ENCODE data around the gene ARMH3.

ARMH3 gene

DNA sequence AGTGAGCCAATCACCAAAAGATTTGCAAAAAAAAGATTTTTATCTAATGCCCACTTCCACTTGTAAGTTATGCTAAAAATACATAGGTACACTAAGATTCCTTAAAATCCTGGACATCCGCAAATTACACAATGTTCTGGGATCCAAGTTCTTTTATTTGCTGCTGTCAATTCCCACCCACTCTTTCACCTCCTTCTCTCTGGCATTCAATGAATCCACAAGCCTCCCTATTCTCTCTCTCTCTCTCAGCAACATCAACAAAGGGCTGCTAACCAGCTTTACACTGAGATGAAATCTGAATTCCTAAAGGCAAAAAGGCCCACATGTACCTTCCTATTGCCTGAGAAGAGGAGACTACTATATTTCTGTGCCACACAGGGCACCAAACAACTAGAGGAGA is 99.9 kb downstream of the ARMH3 start:
- Histone ChIP-seq H3K36me3 (ENCODE audit: insufficient read depth, low read depth, low read length) (0 out of 2 replicates have a peak, but pooled peaks cover 21% of the 10 kb centered on the region), H3K27me3 (ENCODE audit: insufficient read depth, low read length) (no peaks in the 10 kb centered on the region), H3K27ac (ENCODE audit: low read length) (no peak overlapping the region)

DNA sequence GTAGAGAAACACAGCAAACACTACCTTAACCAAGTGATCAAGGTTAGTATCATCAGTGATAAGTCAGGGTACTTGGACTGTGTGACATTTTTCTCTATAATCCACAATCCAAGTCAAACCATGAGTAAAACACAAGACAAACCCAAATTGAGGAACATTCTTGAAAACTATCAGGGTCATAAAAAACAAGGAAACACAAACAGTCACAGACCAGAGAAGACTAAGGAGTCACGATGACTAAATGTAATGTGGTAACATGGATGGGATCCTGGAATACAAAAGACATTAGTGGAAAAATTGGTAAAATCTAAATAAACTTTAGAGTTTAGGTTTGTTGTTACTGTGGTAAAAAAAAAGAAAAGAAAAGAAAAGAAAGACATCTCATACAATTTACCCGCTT is 103.8 kb downstream of the ARMH3 start:
- no peak overlapping the region for H3K4me3 ChIP-seq (ENCODE audit: low read length)
- H3K27me3 ChIP-seq (ENCODE audit: insufficient read depth, low read length), result no peaks in the 10 kb centered on the region
- H3K36me3 ChIP-seq (ENCODE audit: insufficient read depth, low read depth, low read length), result peaks cover 21% of the 10 kb centered on the region; the same call in 1 of the 2 replicates
- H3K9me3 ChIP-seq (ENCODE audit: insufficient read depth, low read depth, low read length), result 0 out of 2 replicates have a peak, but pooled peaks cover 3% of the 10 kb centered on the region
- no peaks in the 10 kb centered on the region for H3K4me1 ChIP-seq (ENCODE audit: insufficient read depth, low read length)
- no peak overlapping the region for H3K9ac ChIP-seq (ENCODE audit: low read depth, low read length)
- H3K27ac ChIP-seq (ENCODE audit: low read length), result no peak overlapping the region

More for the DNA sequence above, 99.9 kb downstream of the ARMH3 start:
- Histone ChIP-seq H3K4me3 (ENCODE audit: low read length) (no peak overlapping the region), H3K9me3 (ENCODE audit: insufficient read depth, low read depth, low read length) (no peaks in the 10 kb centered on the region), H3K4me1 (ENCODE audit: insufficient read depth, low read length) (no peaks in the 10 kb centered on the region), H3K9ac (ENCODE audit: low read depth, low read length) (no peak overlapping the region)

GRCh38 chr10:101950213-101950612 is 105.8 kb downstream of the ARMH3 start:
- Histone ChIP-seq H3K9ac (ENCODE audit: low read depth, low read length) (no peak overlapping the region), H3K9me3 (ENCODE audit: insufficient read depth, low read depth, low read length) (0 out of 2 replicates have a peak, but pooled peaks cover 3% of the 10 kb centered on the region), H3K4me1 (ENCODE audit: insufficient read depth, low read length) (no peaks in the 10 kb centered on the region), H3K27ac (ENCODE audit: low read length) (no peak overlapping the region), H3K27me3 (ENCODE audit: insufficient read depth, low read length) (no peaks in the 10 kb centered on the region), H3K36me3 (ENCODE audit: insufficient read depth, low read depth, low read length) (peaks cover 12% of the 10 kb centered on the region; the same call in 1 of the 2 replicates), H3K4me3 (ENCODE audit: low read length) (no peak overlapping the region)

DNA sequence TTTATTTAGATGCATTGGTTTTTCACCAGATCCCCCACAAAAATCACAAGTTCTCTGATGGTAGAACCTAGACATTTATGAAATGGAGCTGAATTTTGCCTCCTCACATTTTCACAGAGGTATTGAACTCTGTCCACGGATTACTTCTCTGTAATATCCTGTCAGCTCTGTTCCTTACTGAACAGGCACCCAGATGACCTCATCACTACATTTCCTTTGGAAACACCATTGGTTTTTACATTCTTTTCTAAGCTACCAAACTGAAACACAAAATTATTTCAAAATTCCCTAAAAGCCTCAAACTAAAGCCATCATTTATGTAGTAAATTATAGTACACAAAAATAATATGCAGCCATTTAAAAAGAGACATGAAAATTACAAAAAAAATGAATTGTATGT is 114.1 kb downstream of the ARMH3 start:
- Histone ChIP-seq H3K27me3 (ENCODE audit: insufficient read depth, low read length) (no peaks in the 10 kb centered on the region), H3K27ac (ENCODE audit: low read length) (no peak overlapping the region), H3K4me3 (ENCODE audit: low read length) (no peak overlapping the region), H3K9me3 (ENCODE audit: insufficient read depth, low read depth, low read length) (no peaks in the 10 kb centered on the region), H3K9ac (ENCODE audit: low read depth, low read length) (no peak overlapping the region), H3K36me3 (ENCODE audit: insufficient read depth, low read depth, low read length) (no peaks in the 10 kb centered on the region), H3K4me1 (ENCODE audit: insufficient read depth, low read length) (no peaks in the 10 kb centered on the region)

DNA sequence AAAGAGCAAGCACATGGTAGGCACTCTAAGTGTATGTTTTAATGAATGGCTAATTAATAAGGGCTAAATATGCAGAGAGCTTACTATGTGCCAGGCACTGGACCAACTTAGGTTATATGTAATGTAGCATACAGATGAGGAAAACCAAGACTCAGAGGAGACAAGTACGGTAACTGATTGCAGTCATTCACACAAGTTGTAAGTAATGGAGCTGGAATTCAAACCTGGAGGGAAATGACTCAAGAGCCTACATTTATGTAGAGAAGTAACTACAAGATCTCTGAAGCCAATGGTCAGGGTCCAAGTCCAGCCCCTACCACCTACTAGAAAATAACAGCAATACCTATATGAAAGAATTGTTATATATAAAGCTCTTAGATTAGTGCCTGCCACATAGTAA is 115.1 kb downstream of the ARMH3 start:
- Histone ChIP-seq H3K27me3 (ENCODE audit: insufficient read depth, low read length) (no peaks in the 10 kb centered on the region), H3K36me3 (ENCODE audit: insufficient read depth, low read depth, low read length) (no peaks in the 10 kb centered on the region), H3K4me3 (ENCODE audit: low read length) (no peak overlapping the region), H3K9me3 (ENCODE audit: insufficient read depth, low read depth, low read length) (no peaks in the 10 kb centered on the region), H3K27ac (ENCODE audit: low read length) (no peak overlapping the region), H3K4me1 (ENCODE audit: insufficient read depth, low read length) (no peaks in the 10 kb centered on the region; the same call in 1 of the 2 replicates), H3K9ac (ENCODE audit: low read depth, low read length) (no peak overlapping the region)

GRCh38 chr10:101939729-101940128 is 116.2 kb downstream of the ARMH3 start:
- no peaks in the 10 kb centered on the region for H3K9me3 ChIP-seq (ENCODE audit: insufficient read depth, low read depth, low read length)
- H3K4me1 ChIP-seq (ENCODE audit: insufficient read depth, low read length), result no peaks in the 10 kb centered on the region; the same call in 1 of the 2 replicates
- H3K36me3 ChIP-seq (ENCODE audit: insufficient read depth, low read depth, low read length), result no peaks in the 10 kb centered on the region
- no peaks in the 10 kb centered on the region for H3K27me3 ChIP-seq (ENCODE audit: insufficient read depth, low read length)
- H3K9ac ChIP-seq (ENCODE audit: low read depth, low read length), result no peak overlapping the region
- no peak overlapping the region for H3K27ac ChIP-seq (ENCODE audit: low read length)
- H3K4me3 ChIP-seq (ENCODE audit: low read length), result no peak overlapping the region

DNA sequence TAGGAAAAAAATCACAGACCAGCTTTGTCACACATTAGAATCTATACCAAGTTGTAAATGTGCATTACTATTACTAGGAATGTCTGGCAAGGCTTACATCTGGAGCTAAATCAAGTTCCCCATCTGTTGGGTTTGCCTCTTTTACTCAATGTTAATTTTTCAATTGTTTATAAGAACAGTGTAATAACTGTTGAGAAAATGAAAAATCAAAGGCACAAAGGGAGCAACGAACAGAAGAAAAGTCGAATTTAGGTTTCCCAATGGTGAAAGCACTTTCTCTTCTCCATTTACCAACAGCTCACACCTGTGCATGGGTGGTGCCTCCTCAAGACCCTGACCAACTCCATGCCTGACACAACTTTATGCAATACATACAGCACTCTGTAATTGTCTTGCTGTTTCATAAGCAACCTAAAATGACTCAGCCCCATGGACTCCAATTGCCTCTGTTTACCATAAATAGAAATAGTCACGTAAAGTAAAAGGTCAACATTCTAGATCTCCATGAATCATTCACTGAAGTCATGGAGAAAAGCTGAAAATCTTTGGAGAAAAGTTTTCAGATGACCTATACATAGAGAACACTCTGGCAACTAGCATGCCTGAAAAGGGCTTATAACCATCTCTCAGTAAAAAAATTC is 116.8 kb downstream of the ARMH3 start:
- no peak overlapping the region for H3K4me3 ChIP-seq (ENCODE audit: low read length)

GRCh38 chr10:101938305-101939007 is 117.5 kb downstream of the ARMH3 start:
- H3K4me3 ChIP-seq (ENCODE audit: low read length), result no peak overlapping the region
- no peaks in the 10 kb centered on the region; the same call in 1 of the 2 replicates for H3K4me1 ChIP-seq (ENCODE audit: insufficient read depth, low read length)
- no peaks in the 10 kb centered on the region for H3K27me3 ChIP-seq (ENCODE audit: insufficient read depth, low read length)
- no peak overlapping the region for H3K27ac ChIP-seq (ENCODE audit: low read length)
- no peak overlapping the region for H3K9ac ChIP-seq (ENCODE audit: low read depth, low read length)
- H3K36me3 ChIP-seq (ENCODE audit: insufficient read depth, low read depth, low read length), result no peaks in the 10 kb centered on the region
- no peaks in the 10 kb centered on the region for H3K9me3 ChIP-seq (ENCODE audit: insufficient read depth, low read depth, low read length)

More for the DNA sequence above, 116.8 kb downstream of the ARMH3 start:
- Histone ChIP-seq H3K9me3 (ENCODE audit: insufficient read depth, low read depth, low read length) (no peaks in the 10 kb centered on the region), H3K27me3 (ENCODE audit: insufficient read depth, low read length) (no peaks in the 10 kb centered on the region), H3K9ac (ENCODE audit: low read depth, low read length) (no peak overlapping the region), H3K4me1 (ENCODE audit: insufficient read depth, low read length) (no peaks in the 10 kb centered on the region; the same call in 1 of the 2 replicates), H3K27ac (ENCODE audit: low read length) (no peak overlapping the region), H3K36me3 (ENCODE audit: insufficient read depth, low read depth, low read length) (no peaks in the 10 kb centered on the region)

- Histone ChIP-seq H3K9me3 (ENCODE audit: insufficient read depth, low read depth, low read length) (no peaks in the 10 kb centered on the region), H3K36me3 (ENCODE audit: insufficient read depth, low read depth, low read length) (no peaks in the 10 kb centered on the region), H3K4me1 (ENCODE audit: insufficient read depth, low read length) (no peaks in the 10 kb centered on the region; the same call in 1 of the 2 replicates), H3K4me3 (ENCODE audit: low read length) (no peak overlapping the region), H3K9ac (ENCODE audit: low read depth, low read length) (no peak overlapping the region), H3K27ac (ENCODE audit: low read length) (no peak overlapping the region), H3K27me3 (ENCODE audit: insufficient read depth, low read length) (no peaks in the 10 kb centered on the region)
Observed at GRCh38 chr10:101935431-101935830, 120.5 kb downstream of the ARMH3 start.

DNA sequence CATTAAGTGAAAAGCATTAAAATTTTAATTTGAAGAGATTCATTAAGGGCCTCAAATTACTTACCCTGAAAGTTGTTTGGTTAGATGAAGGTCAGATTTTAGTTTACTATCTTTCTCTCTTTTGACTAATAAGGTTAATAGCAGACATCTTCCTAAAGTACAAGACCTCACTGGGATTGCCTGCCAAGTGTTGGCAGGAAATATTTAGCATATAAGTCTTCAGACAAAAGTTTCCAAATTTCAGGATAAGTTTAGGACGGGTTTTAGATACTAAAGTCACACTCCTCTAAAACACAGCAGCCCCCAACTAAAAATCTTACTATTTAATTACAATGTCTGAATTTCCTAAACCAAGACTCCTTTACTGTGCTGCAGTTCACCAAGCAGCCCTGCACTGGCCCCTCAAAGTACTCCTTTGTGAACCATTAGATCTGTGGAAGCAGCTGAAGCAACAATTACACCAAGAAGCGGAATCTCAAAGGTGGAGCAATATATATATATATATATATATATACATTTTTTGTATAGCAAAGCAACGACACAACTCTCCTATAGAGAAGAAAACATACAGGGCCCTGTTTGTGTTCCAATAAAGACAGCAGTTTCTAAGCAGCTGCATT is 121.2 kb downstream of the ARMH3 start:
- H3K4me1 ChIP-seq (ENCODE audit: insufficient read depth, low read length), result no peaks in the 10 kb centered on the region; the same call in 1 of the 2 replicates
- H3K27me3 ChIP-seq (ENCODE audit: insufficient read depth, low read length), result no peaks in the 10 kb centered on the region
- no peaks in the 10 kb centered on the region for H3K36me3 ChIP-seq (ENCODE audit: insufficient read depth, low read depth, low read length)
- H3K9ac ChIP-seq (ENCODE audit: low read depth, low read length), result no peak overlapping the region
- H3K27ac ChIP-seq (ENCODE audit: low read length), result no peak overlapping the region
- no peak overlapping the region for H3K4me3 ChIP-seq (ENCODE audit: low read length)
- H3K9me3 ChIP-seq (ENCODE audit: insufficient read depth, low read depth, low read length), result no peaks in the 10 kb centered on the region

GRCh38 chr10:101933976-101934375 is 122.0 kb downstream of the ARMH3 start:
- H3K4me3 ChIP-seq (ENCODE audit: low read length), result no peak overlapping the region
- H3K4me1 ChIP-seq (ENCODE audit: insufficient read depth, low read length), result no peaks in the 10 kb centered on the region; the same call in 1 of the 2 replicates
- no peaks in the 10 kb centered on the region for H3K9me3 ChIP-seq (ENCODE audit: insufficient read depth, low read depth, low read length)
- H3K36me3 ChIP-seq (ENCODE audit: insufficient read depth, low read depth, low read length), result no peaks in the 10 kb centered on the region
- H3K27me3 ChIP-seq (ENCODE audit: insufficient read depth, low read length), result no peaks in the 10 kb centered on the region
- H3K27ac ChIP-seq (ENCODE audit: low read length), result no peak overlapping the region
- no peak overlapping the region for H3K9ac ChIP-seq (ENCODE audit: low read depth, low read length)

All from iPS-20b (cell line).